ENCODE data around the gene POLR2E.

DNA sequence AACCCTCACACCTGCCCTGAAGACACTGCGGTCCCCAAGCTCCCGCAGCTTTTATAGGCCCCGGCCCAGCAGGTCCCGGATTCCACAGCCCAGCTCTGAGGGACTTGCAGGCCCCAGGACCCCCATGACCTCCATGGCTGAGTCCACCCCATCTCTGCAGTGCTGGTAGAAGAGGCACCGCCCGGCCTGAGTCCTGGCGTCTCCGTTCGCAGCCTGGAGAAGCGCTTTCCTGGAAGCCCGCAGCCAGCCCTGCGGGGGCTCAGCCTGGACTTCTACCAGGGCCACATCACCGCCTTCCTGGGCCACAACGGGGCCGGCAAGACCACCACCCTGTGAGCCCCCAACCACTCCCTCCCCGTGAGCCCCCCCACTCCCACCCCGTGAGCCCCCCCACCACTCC is 46.1 kb downstream of the POLR2E start:
- no peak for TF ChIP-seq NRF1 (IDR thresholded peaks at IDR 0.05; ENCODE audit: low read depth, low read length)
- TF ChIP-seq, protein P1, sequence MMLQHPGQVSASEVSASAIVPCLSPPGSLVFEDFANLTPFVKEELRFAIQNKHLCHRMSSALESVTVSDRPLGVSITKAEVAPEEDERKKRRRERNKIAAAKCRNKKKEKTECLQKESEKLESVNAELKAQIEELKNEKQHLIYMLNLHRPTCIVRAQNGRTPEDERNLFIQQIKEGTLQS (IDR thresholded peaks at IDR 0.05; ENCODE audit: insufficient read depth, low read depth, low read length): no peak
- no peak for TF ChIP-seq GABPA (IDR thresholded peaks at IDR 0.05; ENCODE audit: borderline replicate concordance, insufficient read depth, low read length)
- TF ChIP-seq, protein P2, sequence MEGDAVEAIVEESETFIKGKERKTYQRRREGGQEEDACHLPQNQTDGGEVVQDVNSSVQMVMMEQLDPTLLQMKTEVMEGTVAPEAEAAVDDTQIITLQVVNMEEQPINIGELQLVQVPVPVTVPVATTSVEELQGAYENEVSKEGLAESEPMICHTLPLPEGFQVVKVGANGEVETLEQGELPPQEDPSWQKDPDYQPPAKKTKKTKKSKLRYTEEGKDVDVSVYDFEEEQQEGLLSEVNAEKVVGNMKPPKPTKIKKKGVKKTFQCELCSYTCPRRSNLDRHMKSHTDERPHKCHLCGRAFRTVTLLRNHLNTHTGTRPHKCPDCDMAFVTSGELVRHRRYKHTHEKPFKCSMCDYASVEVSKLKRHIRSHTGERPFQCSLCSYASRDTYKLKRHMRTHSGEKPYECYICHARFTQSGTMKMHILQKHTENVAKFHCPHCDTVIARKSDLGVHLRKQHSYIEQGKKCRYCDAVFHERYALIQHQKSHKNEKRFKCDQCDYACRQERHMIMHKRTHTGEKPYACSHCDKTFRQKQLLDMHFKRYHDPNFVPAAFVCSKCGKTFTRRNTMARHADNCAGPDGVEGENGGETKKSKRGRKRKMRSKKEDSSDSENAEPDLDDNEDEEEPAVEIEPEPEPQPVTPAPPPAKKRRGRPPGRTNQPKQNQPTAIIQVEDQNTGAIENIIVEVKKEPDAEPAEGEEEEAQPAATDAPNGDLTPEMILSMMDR (IDR thresholded peaks at IDR 0.05; ENCODE audit: control extremely low read depth in 1 of 3, insufficient read depth in 1 of 3, low read depth in 1 of 3, low read length in 3 of 3): no peak
- TF ChIP-seq YY1 (IDR thresholded peaks at IDR 0.05; ENCODE audit: low read depth, low read length): no peak
- no peak for TF ChIP-seq RFX5 (IDR thresholded peaks at IDR 0.05; ENCODE audit: borderline replicate concordance, low read depth, low read length)
